ENCODE results near the gene MRPL11. TPM values are rescaled to one million over a fixed set of nuclear protein-coding genes. Genes with fewer than 3 reads are reported as not detected.

MRPL11 gene
- total and polyA plus RNA-seq, 2 donors (not counting 3 experiments of a cell fraction or from before 2014, with no cell fraction given), result 54.9 to 69.1 TPM

- DNase-seq (ENCODE audit: low read depth, low spot score) (no peak), FAIRE-seq (no peak)
- Histone ChIP-seq H3K27ac (ENCODE audit: insufficient read depth, low read depth, low read length) (no peak overlapping the region), H2AFZ (ENCODE audit: low read depth, low read length) (no peak overlapping the region), H3K4me3 (replicated peaks in 1 of 3; ENCODE audit: insufficient read depth in 1 of 3, low read depth in 1 of 3, low read length in 3 of 3) (no peak overlapping the region), H3K9me3 (replicated peaks; ENCODE audit: control insufficient read depth, insufficient read depth, low read length) (no peaks in the 10 kb centered on the region), H3K36me3 (ENCODE audit: control insufficient read depth in 2 of 2, extremely low read depth in 1 of 2, insufficient read depth in 2 of 2, low read length in 2 of 2) (no peaks in the 10 kb centered on the region), H3K79me2 (ENCODE audit: control insufficient read depth, insufficient read depth, low read length) (no peaks in the 10 kb centered on the region), H3K4me2 (ENCODE audit: insufficient read depth, low read length) (no peak overlapping the region), H3K4me1 (ENCODE audit: control insufficient read depth, extremely low read depth, insufficient read depth, low read length) (no peaks in the 10 kb centered on the region), H4K20me1 (replicated peaks; ENCODE audit: control insufficient read depth, extremely low read depth, insufficient read depth, low read length) (no peaks in the 10 kb centered on the region), H3K9me1 (replicated peaks; ENCODE audit: control insufficient read depth, extremely low read depth, insufficient read depth, low read length) (no peaks in the 10 kb centered on the region), H3K27me3 (ENCODE audit: control insufficient read depth in 2 of 2, insufficient read depth in 2 of 2, low read length in 2 of 2) (peaks cover 7 to 10% of the 10 kb centered on the region in 2 experiments), H3K9ac (replicated peaks; ENCODE audit: extremely low read depth, insufficient read depth, low read length) (no peak overlapping the region)
- ChIA-PET POLR2A (interaction anchor here (0.6 kb wide), 1 partner anchor 324 kb away, joined by 3 read pairs; no protein-coding TSS in a partner anchor), CTCF (interaction anchor here (0.7 to 1.3 kb wide), 2 partner anchors 22 to 224 kb away, joined by 3 read pairs; no protein-coding TSS in a partner anchor)
- TF ChIP-seq GATA2 (IDR thresholded peaks at IDR 0.05; ENCODE audit: insufficient read depth, insufficient read length, low read depth, low read length) (no peak), MAX (IDR thresholded peaks at IDR 0.05; ENCODE audit: insufficient read depth, insufficient read length) (no peak), POLR2A (IDR thresholded peaks at IDR 0.05; ENCODE audit: low read depth, low read length) (no peak), POLR2AphosphoS5 (IDR thresholded peaks at IDR 0.05; ENCODE audit: insufficient read depth, low read depth, low read length) (no peak), FOS (IDR thresholded peaks at IDR 0.05; ENCODE audit: borderline replicate concordance, insufficient read depth, low read length) (no peak), JUN (IDR thresholded peaks at IDR 0.05; ENCODE audit: borderline replicate concordance, insufficient read depth, insufficient read length, low read depth) (no peak), CTCF (IDR thresholded peaks at IDR 0.05; ENCODE audit: extremely low read depth in 1 of 2, insufficient read depth in 1 of 2, low read depth in 1 of 2, low read length in 2 of 2) (no peak), EZH2 (IDR thresholded peaks at IDR 0.05; ENCODE audit: borderline replicate concordance, low read depth, low read length, severe bottlenecking) (no peak), MYC (IDR thresholded peaks at IDR 0.05; ENCODE audit: low read depth, low read length) (no peak)
- dilution Hi-C loops (cut with MboI; ENCODE audit: extremely low pct_ligation_motif_present, low sequenced_read_pairs), result no loop called here
- intact Hi-C loops (cut with micrococcal nuclease), result no loop called here
- BruUV-seq (replicated peaks), result no TSS peak
Measured at GRCh38 chr11:66454828-66455227, 16.2 kb upstream of the MRPL11 start.
